Measurements from ENCODE around the gene GNG7. TPM values are rescaled to one million over a fixed set of nuclear protein-coding genes. Genes with fewer than 3 reads are reported as not detected.
A peak's percentile ranks its signal among the peaks of the same experiment; 100 is the strongest.

Gene GNG7
- total RNA-seq, 1 experiment from 2014 or later: 9.6 TPM

GRCh38 chr19:2462635-2463421 lies 239.7 kb downstream of the GNG7 start (continued):
- TF ChIP-seq E2F4 (CRISPR knock-in tag; IDR thresholded peaks at IDR 0.05; ENCODE audit: borderline replicate concordance, low read depth) (0 out of 2 replicates have a peak, but pooled peaks have one; percentile 67), PRDM15 (CRISPR knock-in tag; IDR thresholded peaks at IDR 0.05) (peak; percentile 99), SOX15 (CRISPR knock-in tag; IDR thresholded peaks at IDR 0.05) (no peak), JUN (CRISPR knock-in tag; IDR thresholded peaks at IDR 0.05) (no peak), ETV6 (CRISPR knock-in tag; IDR thresholded peaks at IDR 0.05) (peak; percentile 66; the same call in 1 of the 2 replicates), SP1 (CRISPR knock-in tag; conservative IDR thresholded peaks at IDR 0.05) (peak; percentile 86), ATF2 (CRISPR knock-in tag; IDR thresholded peaks at IDR 0.05; ENCODE audit: borderline replicate concordance, low read depth) (no peak), ZNF232 (CRISPR knock-in tag; IDR thresholded peaks at IDR 0.05) (peak; percentile 68; the same call in 1 of the 2 replicates), USF1 (CRISPR knock-in tag; IDR thresholded peaks at IDR 0.05) (no peak), ZNF263 (CRISPR knock-in tag; IDR thresholded peaks at IDR 0.05; ENCODE audit: low read depth) (no peak), GABPB1 (CRISPR knock-in tag; IDR thresholded peaks at IDR 0.05) (peak; percentile 63), FOXP1 (CRISPR knock-in tag; IDR thresholded peaks at IDR 0.05; ENCODE audit: borderline replicate concordance) (peak; percentile 76; the same call in 1 of the 2 replicates), PRRX2 (CRISPR knock-in tag; IDR thresholded peaks at IDR 0.05) (no peak), GRHL2 (CRISPR knock-in tag; IDR thresholded peaks at IDR 0.05; ENCODE audit: insufficient replicate concordance, severe bottlenecking) (no peak), E2F1 (CRISPR knock-in tag; IDR thresholded peaks at IDR 0.05) (no peak), NR1H2 (CRISPR knock-in tag; IDR thresholded peaks at IDR 0.05) (no peak), ZBTB43 (CRISPR knock-in tag; IDR thresholded peaks at IDR 0.05) (peak; percentile 55; the same call in 1 of the 2 replicates), ZNF219 (CRISPR knock-in tag; IDR thresholded peaks at IDR 0.05; ENCODE audit: borderline replicate concordance) (no peak), RORB (CRISPR knock-in tag; IDR thresholded peaks at IDR 0.05) (no peak), ZNF416 (CRISPR knock-in tag; IDR thresholded peaks at IDR 0.05) (peak; percentile 77; the same call in 1 of the 2 replicates), ERG (CRISPR knock-in tag; IDR thresholded peaks at IDR 0.05) (no peak), NR3C1 (CRISPR knock-in tag; conservative IDR thresholded peaks at IDR 0.05; ENCODE audit: low read depth) (no peak), E2F5 (CRISPR knock-in tag; IDR thresholded peaks at IDR 0.05) (peak; percentile 83), SMAD3 (CRISPR knock-in tag; IDR thresholded peaks at IDR 0.05; ENCODE audit: borderline replicate concordance) (no peak), MAX (CRISPR knock-in tag; IDR thresholded peaks at IDR 0.05) (peak; percentile 29; the same call in 1 of the 2 replicates), CBFB (CRISPR knock-in tag; IDR thresholded peaks at IDR 0.05; ENCODE audit: low read depth) (no peak), NFE2L1 (CRISPR knock-in tag; IDR thresholded peaks at IDR 0.05) (0 out of 2 replicates have a peak, but pooled peaks have one; percentile 49)

Data from WTC11 (cell line).